ENCODE results near the gene CEP89. TPM values are rescaled to one million over a fixed set of nuclear protein-coding genes. Genes with fewer than 3 reads are reported as not detected.

CEP89 gene
- polyA plus RNA-seq, 1 donor (not counting 4 experiments of a cell fraction or from before 2014, with no cell fraction given): 11.2 TPM

DNA sequence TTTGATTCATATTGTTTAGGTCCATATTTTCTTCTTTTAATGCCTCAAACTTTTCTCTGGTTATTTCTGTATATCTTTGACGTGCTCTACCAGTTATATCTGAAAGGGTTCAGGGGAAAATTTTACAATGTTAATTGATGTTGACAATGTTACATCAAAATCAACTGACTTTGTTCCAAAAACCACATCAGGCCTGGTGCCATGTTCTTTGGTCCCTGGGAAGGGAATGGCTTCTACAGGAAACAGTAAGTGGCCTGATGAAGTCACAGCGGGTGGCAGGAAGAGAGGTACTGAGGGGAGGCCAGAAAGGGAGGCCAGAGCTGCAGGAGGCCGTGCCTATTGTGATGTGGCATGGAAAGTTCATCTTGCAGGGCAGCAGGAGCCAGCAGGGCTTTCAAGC lies 38.2 kb downstream of the CEP89 start:
- Histone ChIP-seq H3K4me3 (ENCODE audit: control insufficient read depth in 2 of 3, extremely low read depth in 1 of 3, insufficient read depth in 2 of 3, low read depth in 1 of 3, low read length in 3 of 3) (no peak overlapping the region), H3K36me3 (ENCODE audit: control insufficient read depth in 2 of 2, extremely low read depth in 1 of 2, insufficient read depth in 2 of 2, low read length in 2 of 2) (peaks cover 3 to 14% of the 10 kb centered on the region in 2 experiments), H3K9me3 (ENCODE audit: control insufficient read depth, low read depth, low read length) (no peaks in the 10 kb centered on the region), H3K27me3 (ENCODE audit: control insufficient read depth, extremely low read depth, insufficient read depth, low read length) (no peaks in the 10 kb centered on the region), H4K20me1 (ENCODE audit: control insufficient read depth, extremely low read depth, insufficient read depth, low read length) (no peaks in the 10 kb centered on the region), H3K4me2 (ENCODE audit: control insufficient read depth, extremely low read depth, insufficient read depth, low read depth, low read length) (no peak overlapping the region), H3K9me1 (ENCODE audit: control insufficient read depth, extremely low read depth, insufficient read depth, low read length) (no peaks in the 10 kb centered on the region), H2AFZ (ENCODE audit: control insufficient read depth, low read length) (no peak overlapping the region), H3K4me1 (ENCODE audit: control insufficient read depth, extremely low read depth, insufficient read depth, low read length) (no peaks in the 10 kb centered on the region), H3K9ac (ENCODE audit: control insufficient read depth, extremely low read depth, insufficient read depth, low read length) (no peak overlapping the region), H3K79me2 (ENCODE audit: control insufficient read depth, insufficient read depth, low read length) (no peaks in the 10 kb centered on the region), H3K27ac (ENCODE audit: control insufficient read depth, insufficient read depth, low read length) (no peak overlapping the region)
- no peak for DNase-seq (ENCODE audit: low read depth, low spot score)
- no peak for TF ChIP-seq EZH2 (IDR thresholded peaks at IDR 0.05; ENCODE audit: low read length)
- no peak for FAIRE-seq
- dilution Hi-C loops (cut with MboI; ENCODE audit: extremely low pct_ligation_motif_present, low sequenced_read_pairs): no loop called here

DNA sequence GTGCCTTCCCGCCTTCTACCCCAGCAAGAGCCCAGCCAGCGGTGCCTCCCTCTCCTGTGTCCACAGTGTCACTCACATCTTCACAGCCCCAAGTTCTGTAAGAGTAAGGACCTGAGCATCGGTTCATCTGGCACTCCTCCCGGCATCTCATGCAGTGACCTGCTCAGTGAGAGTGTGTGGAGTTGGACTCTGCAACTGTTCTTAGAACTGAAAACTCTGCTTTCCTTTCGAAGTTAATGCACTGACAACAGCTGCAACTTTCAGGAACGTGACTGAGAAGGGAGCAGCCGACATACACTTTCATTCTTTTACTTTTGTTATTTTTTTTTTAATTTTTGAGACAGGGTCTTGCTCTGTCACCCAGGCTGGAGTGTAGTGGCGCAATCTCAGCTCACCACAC lies 41.2 kb downstream of the CEP89 start:
- Histone ChIP-seq H3K9me1 (ENCODE audit: control insufficient read depth, extremely low read depth, insufficient read depth, low read length) (no peaks in the 10 kb centered on the region), H3K9me3 (ENCODE audit: control insufficient read depth, low read depth, low read length) (no peaks in the 10 kb centered on the region), H3K79me2 (ENCODE audit: control insufficient read depth, insufficient read depth, low read length) (no peaks in the 10 kb centered on the region), H3K4me3 (ENCODE audit: control insufficient read depth in 2 of 3, extremely low read depth in 1 of 3, insufficient read depth in 2 of 3, low read depth in 1 of 3, low read length in 3 of 3) (no peak overlapping the region), H3K9ac (ENCODE audit: control insufficient read depth, extremely low read depth, insufficient read depth, low read length) (no peak overlapping the region), H3K36me3 (ENCODE audit: control insufficient read depth in 2 of 2, extremely low read depth in 1 of 2, insufficient read depth in 2 of 2, low read length in 2 of 2) (peaks cover 0 to 10% of the 10 kb centered on the region in 2 experiments), H3K4me1 (ENCODE audit: control insufficient read depth, extremely low read depth, insufficient read depth, low read length) (no peaks in the 10 kb centered on the region), H3K27ac (ENCODE audit: control insufficient read depth, insufficient read depth, low read length) (no peak overlapping the region), H3K4me2 (ENCODE audit: control insufficient read depth, extremely low read depth, insufficient read depth, low read depth, low read length) (no peak overlapping the region), H3K27me3 (ENCODE audit: control insufficient read depth, extremely low read depth, insufficient read depth, low read length) (no peaks in the 10 kb centered on the region), H4K20me1 (ENCODE audit: control insufficient read depth, extremely low read depth, insufficient read depth, low read length) (no peaks in the 10 kb centered on the region), H2AFZ (ENCODE audit: control insufficient read depth, low read length) (no peak overlapping the region)
- FAIRE-seq: no peak
- dilution Hi-C loops (cut with MboI; ENCODE audit: extremely low pct_ligation_motif_present, low sequenced_read_pairs): no loop called here
- DNase-seq (ENCODE audit: low read depth, low spot score): no peak
- TF ChIP-seq, protein P1, sequence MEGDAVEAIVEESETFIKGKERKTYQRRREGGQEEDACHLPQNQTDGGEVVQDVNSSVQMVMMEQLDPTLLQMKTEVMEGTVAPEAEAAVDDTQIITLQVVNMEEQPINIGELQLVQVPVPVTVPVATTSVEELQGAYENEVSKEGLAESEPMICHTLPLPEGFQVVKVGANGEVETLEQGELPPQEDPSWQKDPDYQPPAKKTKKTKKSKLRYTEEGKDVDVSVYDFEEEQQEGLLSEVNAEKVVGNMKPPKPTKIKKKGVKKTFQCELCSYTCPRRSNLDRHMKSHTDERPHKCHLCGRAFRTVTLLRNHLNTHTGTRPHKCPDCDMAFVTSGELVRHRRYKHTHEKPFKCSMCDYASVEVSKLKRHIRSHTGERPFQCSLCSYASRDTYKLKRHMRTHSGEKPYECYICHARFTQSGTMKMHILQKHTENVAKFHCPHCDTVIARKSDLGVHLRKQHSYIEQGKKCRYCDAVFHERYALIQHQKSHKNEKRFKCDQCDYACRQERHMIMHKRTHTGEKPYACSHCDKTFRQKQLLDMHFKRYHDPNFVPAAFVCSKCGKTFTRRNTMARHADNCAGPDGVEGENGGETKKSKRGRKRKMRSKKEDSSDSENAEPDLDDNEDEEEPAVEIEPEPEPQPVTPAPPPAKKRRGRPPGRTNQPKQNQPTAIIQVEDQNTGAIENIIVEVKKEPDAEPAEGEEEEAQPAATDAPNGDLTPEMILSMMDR (optimal IDR thresholded peaks at IDR 0.05 in 1 of 3, IDR thresholded peaks at IDR 0.05 in 1 of 3, conservative IDR thresholded peaks at IDR 0.05 in 1 of 3; ENCODE audit: extremely low read depth in 1 of 3, insufficient read depth in 2 of 3, low read length in 3 of 3): no peak
- TF ChIP-seq EZH2 (IDR thresholded peaks at IDR 0.05; ENCODE audit: low read length): no peak

DNA sequence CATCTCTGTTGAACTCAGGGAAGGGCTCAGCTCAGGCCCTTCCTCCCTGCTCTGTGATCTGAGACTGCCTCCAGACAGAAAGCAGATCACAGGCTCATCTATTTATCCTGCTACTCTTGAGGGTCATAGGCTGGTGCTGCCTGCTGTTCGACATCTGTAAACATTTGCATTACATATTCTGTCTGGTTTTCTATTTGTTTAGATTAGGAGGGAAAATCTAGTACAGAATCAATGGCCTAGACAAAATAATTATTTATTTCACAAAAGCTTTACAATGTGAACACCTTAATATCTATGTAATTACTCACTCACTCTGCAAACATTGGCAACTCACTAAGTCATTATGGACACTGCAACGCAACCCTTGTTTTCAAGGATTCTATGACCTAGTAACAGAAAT lies 43.0 kb downstream of the CEP89 start:
- Histone ChIP-seq H4K20me1 (ENCODE audit: control insufficient read depth, extremely low read depth, insufficient read depth, low read length) (no peaks in the 10 kb centered on the region), H2AFZ (ENCODE audit: control insufficient read depth, low read length) (no peak overlapping the region), H3K4me2 (ENCODE audit: control insufficient read depth, extremely low read depth, insufficient read depth, low read depth, low read length) (no peak overlapping the region), H3K9ac (ENCODE audit: control insufficient read depth, extremely low read depth, insufficient read depth, low read length) (no peak overlapping the region), H3K79me2 (ENCODE audit: control insufficient read depth, insufficient read depth, low read length) (no peaks in the 10 kb centered on the region), H3K9me1 (ENCODE audit: control insufficient read depth, extremely low read depth, insufficient read depth, low read length) (no peaks in the 10 kb centered on the region), H3K4me3 (ENCODE audit: control insufficient read depth in 2 of 3, extremely low read depth in 1 of 3, insufficient read depth in 2 of 3, low read depth in 1 of 3, low read length in 3 of 3) (no peak overlapping the region), H3K27me3 (ENCODE audit: control insufficient read depth, extremely low read depth, insufficient read depth, low read length) (no peaks in the 10 kb centered on the region), H3K27ac (ENCODE audit: control insufficient read depth, insufficient read depth, low read length) (no peak overlapping the region), H3K36me3 (ENCODE audit: control insufficient read depth in 2 of 2, extremely low read depth in 1 of 2, insufficient read depth in 2 of 2, low read length in 2 of 2) (peaks cover 0 to 9% of the 10 kb centered on the region in 2 experiments), H3K9me3 (ENCODE audit: control insufficient read depth, low read depth, low read length) (no peaks in the 10 kb centered on the region), H3K4me1 (ENCODE audit: control insufficient read depth, extremely low read depth, insufficient read depth, low read length) (no peaks in the 10 kb centered on the region)
- FAIRE-seq (no peak), DNase-seq (ENCODE audit: low read depth, low spot score) (no peak)
- dilution Hi-C loops (cut with MboI; ENCODE audit: extremely low pct_ligation_motif_present, low sequenced_read_pairs): no loop called here
- no peak for TF ChIP-seq EZH2 (IDR thresholded peaks at IDR 0.05; ENCODE audit: low read length)
- TF ChIP-seq, protein P1 (optimal IDR thresholded peaks at IDR 0.05 in 1 of 3, IDR thresholded peaks at IDR 0.05 in 1 of 3, conservative IDR thresholded peaks at IDR 0.05 in 1 of 3; ENCODE audit: extremely low read depth in 1 of 3, insufficient read depth in 2 of 3, low read length in 3 of 3): no peak
